DND-41 (cell line): ENCODE data around the gene FREM1.

ENCODE experiments used
- CTCF ChIP-seq: IDR thresholded peaks from 2 replicates; pipeline ENCODE4 v1.5.1; 2012; ENCODE audit warnings: borderline replicate concordance, low read length, moderate library complexity, mild to moderate bottlenecking; ENCODE audit not compliant: poor library complexity, severe bottlenecking; ENCODE audit errors: extremely low read depth
- EZH2 ChIP-seq: IDR thresholded peaks from 3 replicates; pipeline ENCODE4 v1.6.1; 2012; ENCODE audit warnings: borderline replicate concordance, low read depth, mild to moderate bottlenecking, moderate library complexity, low read length, inconsistent platforms; ENCODE audit not compliant: severe bottlenecking

GRCh38 chr9:14945351-14945750, 35.1 kb upstream of the FREM1 start:
- TF ChIP-seq CTCF (no peak), EZH2 (no peak)
